Breast epithelium (tissue), 4 donors: ENCODE data around the gene KIAA0319L. TPM values are rescaled to one million over a fixed set of nuclear protein-coding genes. Genes with fewer than 3 reads are reported as not detected.

Experiments
- DNase-seq, 2 donors: peaks; one replicate each; pipeline ENCODE4 v3.0.0-alpha.2; 2019; ENCODE audit warnings: low spot score in 2 of 2
- H3K27ac ChIP-seq, 2 donors: fragments of 200-600 bp; sonication (generic) in 1 of 2; one replicate each; pipeline ENCODE4 v1.5.1; 2016 to 2019; ENCODE audit warnings: mild to moderate bottlenecking in 1 of 2
- H3K27me3 ChIP-seq, 2 donors: fragments of 200-600 bp; sonication (generic) in 1 of 2; one replicate each; pipeline versions ENCODE4 v1.5.1 to v1.6.0; 2017 to 2019; ENCODE audit warnings: control low read depth in 1 of 2, mild to moderate bottlenecking in 1 of 2
- H3K36me3 ChIP-seq: fragments of 200-600 bp; one replicate; pipeline ENCODE4 v1.5.1; 2019
- H3K4me1 ChIP-seq, 2 donors: fragments of 200-600 bp; sonication (generic); one replicate each; pipeline ENCODE4 v1.5.1; 2016 to 2019; ENCODE audit warnings: control low read depth in 1 of 2
- H3K4me3 ChIP-seq, 3 donors: fragments of 200-600 bp; sonication (generic); 1 replicate in 2 of 3; 2 replicates in 1 of 3; pipeline ENCODE4 v1.5.1; 2016 to 2019; ENCODE audit warnings: mild to moderate bottlenecking in 3 of 3, moderate library complexity in 2 of 3
- H3K9me3 ChIP-seq, 2 donors: fragments of 200-600 bp; sonication (generic) in 1 of 2; one replicate each; pipeline ENCODE4 v1.5.1; 2016 to 2019; ENCODE audit warnings: control low read depth in 1 of 2
- CTCF ChIP-seq, 3 donors: fragments of 450-650 bp; IDR thresholded peaks; one replicate each; pipeline ENCODE4 v1.5.1; 2016 to 2017; ENCODE audit warnings: antibody characterized with exemption in 3 of 3, mild to moderate bottlenecking in 3 of 3, moderate library complexity in 3 of 3
- POLR2A ChIP-seq: fragments of 450-650 bp; IDR thresholded peaks from one replicate; pipeline ENCODE4 v1.6.1; 2016; ENCODE audit warnings: antibody characterized with exemption, mild to moderate bottlenecking, moderate library complexity
- POLR2AphosphoS5 ChIP-seq, 3 donors: sonication (generic); formaldehyde crosslinking; IDR thresholded peaks; one replicate each; pipeline ENCODE4 v1.6.1; 2017; ENCODE audit warnings: antibody characterized with exemption in 3 of 3
- intact Hi-C: fragments of 100-400 bp; cut with DNase I; formaldehyde crosslinking; loops from one replicate; pipeline ENCODE4 v1.15.1; 2023; ENCODE audit warnings: low total_unique reads
- total RNA-seq, 3 donors: library from RNA; depleted of rRNA; stranded (reverse); fragments of >200 nt; gene quantifications; one replicate each; pipeline ENCODE4 v1.1.0, GENCODE V29; 2016

KIAA0319L gene
- total RNA-seq, 3 donors from 2014 or later = 49.0 to 104 (median 103) TPM

GRCh38 chr1:35449334-35450008 is 107.7 kb downstream of the KIAA0319L start:
- Histone ChIP-seq H3K4me3 (no peak overlapping the region), H3K27ac (peak overlapping the region in 1 of 2 donors; percentile 43), H3K27me3 (no peaks in the 10 kb centered on the region), H3K9me3 (no peaks in the 10 kb centered on the region), H3K4me1 (peaks cover 12 to 20% of the 10 kb centered on the region in 2 donors), H3K36me3 (no peaks in the 10 kb centered on the region)
- DNase-seq = no peak
- TF ChIP-seq POLR2AphosphoS5 (IDR thresholded peaks at IDR 0.05) = no peak
- TF ChIP-seq CTCF (IDR thresholded peaks at IDR 0.05) = no peak
- TF ChIP-seq POLR2A = no peak
- intact Hi-C loops = loop anchor here (10.0 kb wide), 1 partner anchor 115 kb away; no protein-coding TSS in a partner anchor

- TF ChIP-seq POLR2AphosphoS5 (IDR thresholded peaks at IDR 0.05) (no peak), CTCF (IDR thresholded peaks at IDR 0.05) (no peak), POLR2A (no peak)
- peak overlapping the region in 1 of 2 donors; percentile 74 for H3K27ac ChIP-seq
Observed at GRCh38 chr1:35448344-35448801, 108.8 kb downstream of the KIAA0319L start.

GRCh38 chr1:35447278-35447677 is 109.9 kb downstream of the KIAA0319L start:
- H3K4me1 ChIP-seq = peaks cover 12 to 13% of the 10 kb centered on the region in 2 donors
- no peak for TF ChIP-seq CTCF (IDR thresholded peaks at IDR 0.05)
- TF ChIP-seq POLR2A = no peak
- TF ChIP-seq POLR2AphosphoS5 (IDR thresholded peaks at IDR 0.05) = no peak
- no peak overlapping the region for H3K4me3 ChIP-seq
- H3K27me3 ChIP-seq = no peaks in the 10 kb centered on the region
- no peak for DNase-seq
- H3K9me3 ChIP-seq = no peaks in the 10 kb centered on the region
- H3K27ac ChIP-seq = no peak overlapping the region
- no peaks in the 10 kb centered on the region for H3K36me3 ChIP-seq
- intact Hi-C loops = loop anchor here (10.0 kb wide), 1 partner anchor 118 kb away; no protein-coding TSS in a partner anchor

More at GRCh38 chr1:35448344-35448801, 108.8 kb downstream of the KIAA0319L start:
- Histone ChIP-seq H3K4me1 (peaks cover 12 to 20% of the 10 kb centered on the region in 2 donors), H3K27me3 (no peaks in the 10 kb centered on the region), H3K9me3 (no peaks in the 10 kb centered on the region), H3K4me3 (no peak overlapping the region), H3K36me3 (no peaks in the 10 kb centered on the region)
- no peak for DNase-seq
- intact Hi-C loops = loop anchor here (10.0 kb wide), 1 partner anchor 116 kb away; no protein-coding TSS in a partner anchor

GRCh38 chr1:35444519-35444774 is 112.8 kb downstream of the KIAA0319L start:
- Histone ChIP-seq H3K4me1 (no peaks in the 10 kb centered on the region), H3K9me3 (no peaks in the 10 kb centered on the region), H3K27ac (no peak overlapping the region), H3K27me3 (no peaks in the 10 kb centered on the region), H3K4me3 (no peak overlapping the region), H3K36me3 (no peaks in the 10 kb centered on the region)
- TF ChIP-seq POLR2A (no peak), POLR2AphosphoS5 (IDR thresholded peaks at IDR 0.05) (no peak), CTCF (IDR thresholded peaks at IDR 0.05) (no peak)
- intact Hi-C loops = loop anchor here (10.0 kb wide), 1 partner anchor 120 kb away; no protein-coding TSS in a partner anchor
- no peak for DNase-seq

- no peak for DNase-seq
- intact Hi-C loops = loop anchor here (10.0 kb wide), 1 partner anchor 121 kb away; no protein-coding TSS in a partner anchor
- Histone ChIP-seq H3K27ac (no peak overlapping the region), H3K4me1 (no peaks in the 10 kb centered on the region), H3K36me3 (no peaks in the 10 kb centered on the region), H3K9me3 (no peaks in the 10 kb centered on the region), H3K4me3 (no peak overlapping the region), H3K27me3 (no peaks in the 10 kb centered on the region)
- no peak for TF ChIP-seq POLR2A
- TF ChIP-seq POLR2AphosphoS5 (IDR thresholded peaks at IDR 0.05) = no peak
- TF ChIP-seq CTCF (IDR thresholded peaks at IDR 0.05) = no peak
Observed at GRCh38 chr1:35443768-35444518, 113.3 kb downstream of the KIAA0319L start.
